Activated CD8-positive, alpha-beta memory T cell treated with anti-CD3 and anti-CD28 coated beads for 24 hours (primary cell): Measurements from ENCODE around the gene PBX3.

Experiments
- DNase-seq: peaks from one replicate; pipeline ENCODE4 v3.0.0-alpha.2; 2020

Gene PBX3

GRCh38 chr9:125959315-125959714 lies 212.1 kb downstream of the PBX3 start:
- no peak for DNase-seq

GRCh38 chr9:125959951-125960619 lies 212.9 kb downstream of the PBX3 start:
- no peak for DNase-seq

- DNase-seq: no peak
Observed at GRCh38 chr9:125960626-125961025, 213.5 kb downstream of the PBX3 start.

GRCh38 chr9:125961072-125961471 lies 213.9 kb downstream of the PBX3 start:
- DNase-seq: no peak

- DNase-seq: no peak
Observed at GRCh38 chr9:125963932-125964331, 216.8 kb downstream of the PBX3 start.

GRCh38 chr9:125964702-125965225 lies 217.6 kb downstream of the PBX3 start:
- no peak for DNase-seq

- no peak for DNase-seq
Observed at GRCh38 chr9:125965477-125965876, 218.3 kb downstream of the PBX3 start.

GRCh38 chr9:125966466-125966865 lies 219.3 kb downstream of the PBX3 start:
- no peak for DNase-seq

GRCh38 chr9:125966959-125967711 lies 220.0 kb downstream of the PBX3 start:
- no peak for DNase-seq

GRCh38 chr9:125968714-125969374 lies 221.7 kb downstream of the PBX3 start:
- DNase-seq: no peak

- no peak for DNase-seq
Observed at GRCh38 chr9:125969462-125969861, 222.3 kb downstream of the PBX3 start.

GRCh38 chr9:125969868-125970267 lies 222.7 kb downstream of the PBX3 start:
- no peak for DNase-seq

GRCh38 chr9:125970340-125970739 lies 223.2 kb downstream of the PBX3 start:
- DNase-seq: no peak

GRCh38 chr9:125971050-125971449 lies 223.9 kb downstream of the PBX3 start:
- no peak for DNase-seq

GRCh38 chr9:125972012-125972729 lies 225.0 kb downstream of the PBX3 start:
- no peak for DNase-seq

- no peak for DNase-seq
Observed at GRCh38 chr9:125973547-125973946, 226.4 kb downstream of the PBX3 start.

- DNase-seq: no peak
Observed at GRCh38 chr9:125974705-125975104, 227.5 kb downstream of the PBX3 start.

- DNase-seq: no peak
Observed at GRCh38 chr9:125977223-125977622, 230.1 kb downstream of the PBX3 start.

- DNase-seq: no peak
Observed at GRCh38 chr9:125979383-125979782, 232.2 kb downstream of the PBX3 start.

GRCh38 chr9:125982798-125983406 lies 235.7 kb downstream of the PBX3 start:
- no peak for DNase-seq

- no peak for DNase-seq
Observed at GRCh38 chr9:125983681-125984080, 236.5 kb downstream of the PBX3 start.

GRCh38 chr9:125984461-125984860 lies 237.3 kb downstream of the PBX3 start:
- no peak for DNase-seq
